ENCODE measurements around the gene TRAM2. TPM values are rescaled to one million over a fixed set of nuclear protein-coding genes. Genes with fewer than 3 reads are reported as not detected.
A peak's percentile ranks its signal among the peaks of the same experiment; 100 is the strongest.

TRAM2 gene
- total RNA-seq, 2 experiments from 2014 or later, result 3.5 to 3.6 TPM

- ChIA-PET POLR2A (no interaction called here), CTCF (no interaction called here)
- H3K4me3 Mint-ChIP-seq, result no peak overlapping the region
Observed at GRCh38 chr6:52591832-52592231, 15.0 kb upstream of the TRAM2 start.

GRCh38 chr6:52590152-52590891, 13.5 kb upstream of the TRAM2 start:
- ChIA-PET CTCF (interaction anchor here (0.8 to 1.9 kb wide), 3 partner anchors 8 to 310 kb away, joined by 3 to 4 read pairs (median 3); no protein-coding TSS in a partner anchor), POLR2A (no interaction called here)
- no peak for ATAC-seq
- intact Hi-C loops (cut with DNase I, micrococcal nuclease), result no loop called here
- Mint-ChIP-seq H3K27me3 (no peaks in the 10 kb centered on the region), H3K4me1 (peaks cover 7% of the 10 kb centered on the region), H3K9me3 (ENCODE audit: low read depth) (no peaks in the 10 kb centered on the region), H3K27ac (no peak overlapping the region), H3K36me3 (ENCODE audit: low read depth) (no peaks in the 10 kb centered on the region), H3K4me3 (no peak overlapping the region)
- DNase-seq, result no peak

More at GRCh38 chr6:52591832-52592231, 15.0 kb upstream of the TRAM2 start:
- intact Hi-C loops (cut with DNase I, micrococcal nuclease), result no loop called here
- Mint-ChIP-seq H3K27ac (no peak overlapping the region), H3K9me3 (ENCODE audit: low read depth) (no peaks in the 10 kb centered on the region), H3K36me3 (ENCODE audit: low read depth) (no peaks in the 10 kb centered on the region), H3K4me1 (peaks cover 10% of the 10 kb centered on the region), H3K27me3 (no peaks in the 10 kb centered on the region)
- DNase-seq (no peak), ATAC-seq (no peak)

GRCh38 chr6:52588710-52589091, 11.8 kb upstream of the TRAM2 start:
- CTCF ChIA-PET, result interaction anchor here (1.0 to 1.9 kb wide), 3 partner anchors 10 to 75 kb away, joined by 3 to 4 read pairs (median 3); no protein-coding TSS in a partner anchor
- H3K27me3 Mint-ChIP-seq, result no peaks in the 10 kb centered on the region
- POLR2A ChIA-PET, result interaction anchor here (0.6 kb wide), 1 partner anchor 12 kb away, joined by 3 read pairs; no protein-coding TSS in a partner anchor

GRCh38 chr6:52588087-52588709, 11.3 kb upstream of the TRAM2 start:
- Mint-ChIP-seq H3K36me3 (ENCODE audit: low read depth) (no peaks in the 10 kb centered on the region), H3K9me3 (ENCODE audit: low read depth) (no peaks in the 10 kb centered on the region), H3K27me3 (no peaks in the 10 kb centered on the region), H3K27ac (no peak overlapping the region), H3K4me3 (no peak overlapping the region), H3K4me1 (no peaks in the 10 kb centered on the region)
- ATAC-seq (no peak), DNase-seq (no peak)
- ChIA-PET POLR2A (no interaction called here), CTCF (no interaction called here)
- intact Hi-C loops (cut with DNase I, micrococcal nuclease), result no loop called here

More at GRCh38 chr6:52588710-52589091, 11.8 kb upstream of the TRAM2 start:
- no peak overlapping the region for H3K4me3 Mint-ChIP-seq
- intact Hi-C loops (cut with DNase I, micrococcal nuclease), result no loop called here
- H3K9me3 Mint-ChIP-seq (ENCODE audit: low read depth), result no peaks in the 10 kb centered on the region
- no peak overlapping the region for H3K27ac Mint-ChIP-seq
- DNase-seq (no peak), ATAC-seq (no peak)
- H3K4me1 Mint-ChIP-seq, result no peaks in the 10 kb centered on the region
- no peaks in the 10 kb centered on the region for H3K36me3 Mint-ChIP-seq (ENCODE audit: low read depth)

- Mint-ChIP-seq H3K27ac (no peak overlapping the region), H3K27me3 (no peaks in the 10 kb centered on the region), H3K9me3 (ENCODE audit: low read depth) (no peaks in the 10 kb centered on the region), H3K4me1 (no peaks in the 10 kb centered on the region), H3K36me3 (ENCODE audit: low read depth) (no peaks in the 10 kb centered on the region), H3K4me3 (no peak overlapping the region)
- ATAC-seq (no peak), DNase-seq (no peak)
- POLR2A ChIA-PET, result no interaction called here
- CTCF ChIA-PET, result no interaction called here
- intact Hi-C loops (cut with DNase I, micrococcal nuclease), result no loop called here
Observed at GRCh38 chr6:52587001-52587400, 10.1 kb upstream of the TRAM2 start.

GRCh38 chr6:52584203-52584602, 7.3 kb upstream of the TRAM2 start:
- no peak overlapping the region for H3K27ac Mint-ChIP-seq
- ChIA-PET CTCF (interaction anchor here (0.7 to 1.2 kb wide), 2 partner anchors 67 to 414 kb away, joined by 3 to 4 read pairs; no protein-coding TSS in a partner anchor), POLR2A (no interaction called here)
- DNase-seq, result no peak
- H3K4me3 Mint-ChIP-seq, result no peak overlapping the region
- no peak for ATAC-seq
- no peaks in the 10 kb centered on the region for H3K4me1 Mint-ChIP-seq
- intact Hi-C loops (cut with DNase I, micrococcal nuclease), result no loop called here
- H3K36me3 Mint-ChIP-seq (ENCODE audit: low read depth), result no peaks in the 10 kb centered on the region
- H3K9me3 Mint-ChIP-seq (ENCODE audit: low read depth), result no peaks in the 10 kb centered on the region
- no peaks in the 10 kb centered on the region for H3K27me3 Mint-ChIP-seq

- POLR2A ChIA-PET, result no interaction called here
- no peaks in the 10 kb centered on the region for H3K27me3 Mint-ChIP-seq
- CTCF ChIA-PET, result interaction anchor here (0.8 to 1.2 kb wide), 2 partner anchors 68 to 141 kb away, joined by 3 read pairs; no protein-coding TSS in a partner anchor
- H3K36me3 Mint-ChIP-seq (ENCODE audit: low read depth), result no peaks in the 10 kb centered on the region
- H3K27ac Mint-ChIP-seq, result no peak overlapping the region
- no peak for ATAC-seq
- no peaks in the 10 kb centered on the region for H3K4me1 Mint-ChIP-seq
- intact Hi-C loops (cut with DNase I, micrococcal nuclease), result no loop called here
- H3K4me3 Mint-ChIP-seq, result no peak overlapping the region
- DNase-seq, result no peak
- no peaks in the 10 kb centered on the region for H3K9me3 Mint-ChIP-seq (ENCODE audit: low read depth)
Observed at GRCh38 chr6:52582996-52583395, 6.1 kb upstream of the TRAM2 start.

- POLR2A ChIA-PET, result no interaction called here
- no peaks in the 10 kb centered on the region for H3K9me3 Mint-ChIP-seq (ENCODE audit: low read depth)
- no peaks in the 10 kb centered on the region for H3K36me3 Mint-ChIP-seq (ENCODE audit: low read depth)
- DNase-seq, result no peak
- H3K4me1 Mint-ChIP-seq, result peaks cover 2% of the 10 kb centered on the region
- H3K4me3 Mint-ChIP-seq, result no peak overlapping the region
- intact Hi-C loops (cut with DNase I, micrococcal nuclease), result no loop called here
- H3K27ac Mint-ChIP-seq, result no peak overlapping the region
- no peaks in the 10 kb centered on the region for H3K27me3 Mint-ChIP-seq
- CTCF ChIA-PET, result interaction anchor here (0.6 to 0.8 kb wide), 2 partner anchors 16 to 142 kb away, joined by 3 read pairs; no protein-coding TSS in a partner anchor
- no peak for ATAC-seq
Observed at GRCh38 chr6:52582446-52582845, 5.6 kb upstream of the TRAM2 start.

GRCh38 chr6:52580905-52581304, 4.0 kb upstream of the TRAM2 start:
- intact Hi-C loops (cut with DNase I, micrococcal nuclease), result no loop called here
- ATAC-seq, result no peak

GRCh38 chr6:52579006-52579660, 2.3 kb upstream of the TRAM2 start:
- CTCF ChIA-PET, result interaction anchor here (0.6 to 0.8 kb wide), 2 partner anchors 108 to 171 kb away, joined by 3 read pairs; no protein-coding TSS in a partner anchor
- H3K4me3 Mint-ChIP-seq, result no peak overlapping the region
- POLR2A ChIA-PET, result interaction anchor here (0.7 kb wide), 1 partner anchor 81 kb away, joined by 3 read pairs; no protein-coding TSS in a partner anchor

More at GRCh38 chr6:52580905-52581304, 4.0 kb upstream of the TRAM2 start:
- H3K27ac Mint-ChIP-seq, result no peak overlapping the region
- H3K4me3 Mint-ChIP-seq, result no peak overlapping the region
- ChIA-PET CTCF (no interaction called here), POLR2A (no interaction called here)
- no peak for DNase-seq
- no peaks in the 10 kb centered on the region for H3K36me3 Mint-ChIP-seq (ENCODE audit: low read depth)
- H3K27me3 Mint-ChIP-seq, result peaks cover 2% of the 10 kb centered on the region
- H3K9me3 Mint-ChIP-seq (ENCODE audit: low read depth), result no peaks in the 10 kb centered on the region
- peaks cover 9% of the 10 kb centered on the region for H3K4me1 Mint-ChIP-seq

GRCh38 chr6:52577778-52578463, 1.1 kb upstream of the TRAM2 start:
- H3K4me1 Mint-ChIP-seq, result peaks cover 38% of the 10 kb centered on the region
- H3K36me3 Mint-ChIP-seq (ENCODE audit: low read depth), result no peaks in the 10 kb centered on the region

More at GRCh38 chr6:52579006-52579660, 2.3 kb upstream of the TRAM2 start:
- Mint-ChIP-seq H3K9me3 (ENCODE audit: low read depth) (no peaks in the 10 kb centered on the region), H3K27ac (no peak overlapping the region), H3K4me1 (peaks cover 27% of the 10 kb centered on the region), H3K36me3 (ENCODE audit: low read depth) (no peaks in the 10 kb centered on the region), H3K27me3 (peaks cover 2% of the 10 kb centered on the region)
- DNase-seq (no peak), ATAC-seq (no peak)
- intact Hi-C loops (cut with DNase I, micrococcal nuclease), result loop anchor here (5.0 to 10.0 kb wide), 4 partner anchors 162 to 966 kb away; partner anchors contain the start of gene GCLC (in 1 of the 2)

More at GRCh38 chr6:52577778-52578463, 1.1 kb upstream of the TRAM2 start:
- CTCF ChIA-PET, result interaction anchor here (0.6 to 1.3 kb wide), 6 partner anchors 18 to 292 kb away, joined by 3 to 4 read pairs (median 3); no protein-coding TSS in a partner anchor
- ATAC-seq (no peak), DNase-seq (no peak)
- peak overlapping the region; percentile 67 for H3K27ac Mint-ChIP-seq
- H3K4me3 Mint-ChIP-seq, result peak overlapping the region; percentile 74
- intact Hi-C loops (cut with DNase I, micrococcal nuclease), result loop anchor here (1.0 to 10.0 kb wide), 10 partner anchors 57 to 967 kb away; partner anchors contain the start of genes EFHC1 (in 1 of the 2), GCLC (in 1 of the 2), GSTA4 (in 1 of the 2) and MCM3 (in 1 of the 2)
- H3K27me3 Mint-ChIP-seq, result peaks cover 2% of the 10 kb centered on the region
- H3K9me3 Mint-ChIP-seq (ENCODE audit: low read depth), result no peaks in the 10 kb centered on the region
- POLR2A ChIA-PET, result no interaction called here
